ENCODE data around the gene RANGAP1. TPM values are rescaled to one million over a fixed set of nuclear protein-coding genes. Genes with fewer than 3 reads are reported as not detected.

Gene RANGAP1
- total RNA-seq, 4 donors from 2014 or later = 39.9 to 87.9 (median 65.5) TPM

GRCh38 chr22:41280854-41281253 lies 5.1 kb downstream of the RANGAP1 start:
- WGBS = 70% methylated on average over 2 of the region's 2 CpGs
- H3K27me3 ChIP-seq = no peaks in the 10 kb centered on the region
- intact Hi-C loops (cut with DNase I) = no loop called here
- H3K4me3 ChIP-seq = no peak overlapping the region
- no peak for TF ChIP-seq EP300 (IDR thresholded peaks at IDR 0.05)
- no peak for TF ChIP-seq POLR2A (IDR thresholded peaks at IDR 0.05; ENCODE audit: low read depth)
- TF ChIP-seq POLR2AphosphoS5 (IDR thresholded peaks at IDR 0.05) = no peak
- TF ChIP-seq CTCF (IDR thresholded peaks at IDR 0.05) = no peak
- H3K4me1 ChIP-seq = peaks cover 11 to 14% (median 13%) of the 10 kb centered on the region in 4 donors
- peaks cover 22 to 86% (median 76%) of the 10 kb centered on the region in 4 donors for H3K36me3 ChIP-seq
- no peak for DNase-seq (ENCODE audit: extremely low spot score)
- no peak overlapping the region for H3K27ac ChIP-seq (replicated peaks in 1 of 4)
- no peaks in the 10 kb centered on the region for H3K9me3 ChIP-seq

GRCh38 chr22:41280065-41280464 lies 5.9 kb downstream of the RANGAP1 start:
- Histone ChIP-seq H3K9me3 (no peaks in the 10 kb centered on the region), H3K27me3 (no peaks in the 10 kb centered on the region), H3K36me3 (peaks cover 24 to 94% (median 83%) of the 10 kb centered on the region in 4 donors), H3K27ac (replicated peaks in 1 of 4) (no peak overlapping the region), H3K4me1 (peaks cover 6 to 10% (median 7%) of the 10 kb centered on the region in 4 donors), H3K4me3 (no peak overlapping the region)
- TF ChIP-seq EP300 (IDR thresholded peaks at IDR 0.05) (no peak), POLR2A (IDR thresholded peaks at IDR 0.05; ENCODE audit: low read depth) (no peak), CTCF (IDR thresholded peaks at IDR 0.05) (no peak), POLR2AphosphoS5 (IDR thresholded peaks at IDR 0.05) (no peak)
- 90% methylated on average over 3 of the region's 3 CpGs for WGBS
- no peak for DNase-seq (ENCODE audit: extremely low spot score)
- intact Hi-C loops (cut with DNase I) = no loop called here

GRCh38 chr22:41274856-41275255 lies 11.1 kb downstream of the RANGAP1 start:
- 88% methylated on average over 4 of the region's 4 CpGs for WGBS
- H3K4me1 ChIP-seq = no peaks in the 10 kb centered on the region
- H3K27me3 ChIP-seq = no peaks in the 10 kb centered on the region
- DNase-seq (ENCODE audit: extremely low spot score) = no peak
- H3K36me3 ChIP-seq = peaks cover 63 to 97% (median 93%) of the 10 kb centered on the region in 4 donors
- intact Hi-C loops (cut with DNase I) = no loop called here
- TF ChIP-seq POLR2AphosphoS5 (IDR thresholded peaks at IDR 0.05) = no peak
- TF ChIP-seq EP300 (IDR thresholded peaks at IDR 0.05) = no peak
- no peaks in the 10 kb centered on the region for H3K9me3 ChIP-seq
- no peak overlapping the region for H3K4me3 ChIP-seq
- H3K27ac ChIP-seq (replicated peaks in 1 of 4) = no peak overlapping the region

- no peak for DNase-seq (ENCODE audit: extremely low spot score)
- Histone ChIP-seq H3K9me3 (no peaks in the 10 kb centered on the region), H3K27me3 (no peaks in the 10 kb centered on the region), H3K4me1 (no peaks in the 10 kb centered on the region), H3K4me3 (no peak overlapping the region), H3K36me3 (peaks cover 62 to 97% (median 93%) of the 10 kb centered on the region in 4 donors), H3K27ac (replicated peaks in 1 of 4) (no peak overlapping the region)
- intact Hi-C loops (cut with DNase I) = no loop called here
- WGBS = 95% methylated on average over 7 of the region's 7 CpGs
- no peak for TF ChIP-seq EP300 (IDR thresholded peaks at IDR 0.05)
- TF ChIP-seq POLR2AphosphoS5 (IDR thresholded peaks at IDR 0.05) = no peak
- TF ChIP-seq CTCF (IDR thresholded peaks at IDR 0.05) = no peak
- no peak for TF ChIP-seq POLR2A (IDR thresholded peaks at IDR 0.05; ENCODE audit: low read depth)
Observed at GRCh38 chr22:41273128-41273527, 12.9 kb downstream of the RANGAP1 start.

- no peak for DNase-seq (ENCODE audit: extremely low spot score)
- Histone ChIP-seq H3K27me3 (no peaks in the 10 kb centered on the region), H3K4me1 (no peaks in the 10 kb centered on the region), H3K36me3 (peaks cover 73 to 98% (median 95%) of the 10 kb centered on the region in 4 donors), H3K27ac (replicated peaks in 1 of 4) (no peak overlapping the region), H3K4me3 (no peak overlapping the region), H3K9me3 (no peaks in the 10 kb centered on the region)
- WGBS = 78% methylated on average over 3 of the region's 9 CpGs
- TF ChIP-seq POLR2A (IDR thresholded peaks at IDR 0.05; ENCODE audit: low read depth) = no peak
- no peak for TF ChIP-seq CTCF (IDR thresholded peaks at IDR 0.05)
- no peak for TF ChIP-seq POLR2AphosphoS5 (IDR thresholded peaks at IDR 0.05)
- TF ChIP-seq EP300 (IDR thresholded peaks at IDR 0.05) = no peak
- intact Hi-C loops (cut with DNase I) = no loop called here
Observed at GRCh38 chr22:41271787-41272186, 14.2 kb downstream of the RANGAP1 start.
